ENCODE data around the gene MPPE1.
A peak's percentile ranks its signal among the peaks of the same experiment; 100 is the strongest.

MPPE1 gene

DNA sequence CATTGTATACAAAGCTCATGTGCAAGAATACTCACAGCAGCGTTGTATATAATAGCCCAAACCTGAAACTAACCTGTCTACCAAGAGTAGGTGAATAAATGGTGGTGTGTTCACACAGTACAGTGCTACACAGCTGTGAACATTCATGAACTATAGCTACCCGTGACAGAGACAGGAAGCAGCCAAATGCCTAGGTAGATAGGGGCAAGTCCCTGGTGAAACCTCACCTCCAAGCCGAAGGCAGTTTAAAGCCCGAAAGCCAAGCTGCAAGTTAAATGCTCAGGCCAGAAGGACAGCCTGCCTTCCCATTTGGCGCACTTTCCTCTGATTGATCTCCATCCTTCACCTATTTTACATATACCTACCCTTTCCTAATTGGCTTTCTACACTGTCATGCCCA is 36.7 kb upstream of the MPPE1 start:
- TF ChIP-seq, protein P1, sequence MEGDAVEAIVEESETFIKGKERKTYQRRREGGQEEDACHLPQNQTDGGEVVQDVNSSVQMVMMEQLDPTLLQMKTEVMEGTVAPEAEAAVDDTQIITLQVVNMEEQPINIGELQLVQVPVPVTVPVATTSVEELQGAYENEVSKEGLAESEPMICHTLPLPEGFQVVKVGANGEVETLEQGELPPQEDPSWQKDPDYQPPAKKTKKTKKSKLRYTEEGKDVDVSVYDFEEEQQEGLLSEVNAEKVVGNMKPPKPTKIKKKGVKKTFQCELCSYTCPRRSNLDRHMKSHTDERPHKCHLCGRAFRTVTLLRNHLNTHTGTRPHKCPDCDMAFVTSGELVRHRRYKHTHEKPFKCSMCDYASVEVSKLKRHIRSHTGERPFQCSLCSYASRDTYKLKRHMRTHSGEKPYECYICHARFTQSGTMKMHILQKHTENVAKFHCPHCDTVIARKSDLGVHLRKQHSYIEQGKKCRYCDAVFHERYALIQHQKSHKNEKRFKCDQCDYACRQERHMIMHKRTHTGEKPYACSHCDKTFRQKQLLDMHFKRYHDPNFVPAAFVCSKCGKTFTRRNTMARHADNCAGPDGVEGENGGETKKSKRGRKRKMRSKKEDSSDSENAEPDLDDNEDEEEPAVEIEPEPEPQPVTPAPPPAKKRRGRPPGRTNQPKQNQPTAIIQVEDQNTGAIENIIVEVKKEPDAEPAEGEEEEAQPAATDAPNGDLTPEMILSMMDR (IDR thresholded peaks at IDR 0.05; ENCODE audit: insufficient read depth, low read length, poor library complexity, severe bottlenecking) = no peak
- no peak for DNase-seq (ENCODE audit: extremely low read depth, insufficient read length)
- no peak overlapping the region for H3K4me3 ChIP-seq (replicated peaks; ENCODE audit: low read depth, low read length)
- H3K36me3 ChIP-seq (ENCODE audit: control insufficient read depth, insufficient read depth, low read length) = no peaks in the 10 kb centered on the region
- no peaks in the 10 kb centered on the region for H3K27me3 ChIP-seq (replicated peaks; ENCODE audit: control insufficient read depth, insufficient read depth, low read length)

- H3K36me3 ChIP-seq (ENCODE audit: control insufficient read depth, insufficient read depth, low read length) = no peaks in the 10 kb centered on the region
- H3K27me3 ChIP-seq (replicated peaks; ENCODE audit: control insufficient read depth, insufficient read depth, low read length) = no peaks in the 10 kb centered on the region
- TF ChIP-seq, protein P1 (IDR thresholded peaks at IDR 0.05; ENCODE audit: insufficient read depth, low read length, poor library complexity, severe bottlenecking) = no peak
- H3K4me3 ChIP-seq (replicated peaks; ENCODE audit: low read depth, low read length) = no peak overlapping the region
- no peak for DNase-seq (ENCODE audit: extremely low read depth, insufficient read length)
These were observed 36.1 kb upstream of the MPPE1 start for GRCh38 chr18:11944252-11944651.

- no peak for DNase-seq (ENCODE audit: extremely low read depth, insufficient read length)
- no peaks in the 10 kb centered on the region for H3K36me3 ChIP-seq (ENCODE audit: control insufficient read depth, insufficient read depth, low read length)
- TF ChIP-seq, protein P1 (IDR thresholded peaks at IDR 0.05; ENCODE audit: insufficient read depth, low read length, poor library complexity, severe bottlenecking) = no peak
- no peak overlapping the region for H3K4me3 ChIP-seq (replicated peaks; ENCODE audit: low read depth, low read length)
- no peaks in the 10 kb centered on the region for H3K27me3 ChIP-seq (replicated peaks; ENCODE audit: control insufficient read depth, insufficient read depth, low read length)
These were observed 35.4 kb upstream of the MPPE1 start for GRCh38 chr18:11943551-11943950.

GRCh38 chr18:11940956-11941355 is 32.8 kb upstream of the MPPE1 start:
- H3K4me3 ChIP-seq (replicated peaks; ENCODE audit: low read depth, low read length) = no peak overlapping the region
- no peak for DNase-seq (ENCODE audit: extremely low read depth, insufficient read length)
- TF ChIP-seq, protein P1 (IDR thresholded peaks at IDR 0.05; ENCODE audit: insufficient read depth, low read length, poor library complexity, severe bottlenecking) = no peak
- no peaks in the 10 kb centered on the region for H3K36me3 ChIP-seq (ENCODE audit: control insufficient read depth, insufficient read depth, low read length)
- no peaks in the 10 kb centered on the region for H3K27me3 ChIP-seq (replicated peaks; ENCODE audit: control insufficient read depth, insufficient read depth, low read length)

DNA sequence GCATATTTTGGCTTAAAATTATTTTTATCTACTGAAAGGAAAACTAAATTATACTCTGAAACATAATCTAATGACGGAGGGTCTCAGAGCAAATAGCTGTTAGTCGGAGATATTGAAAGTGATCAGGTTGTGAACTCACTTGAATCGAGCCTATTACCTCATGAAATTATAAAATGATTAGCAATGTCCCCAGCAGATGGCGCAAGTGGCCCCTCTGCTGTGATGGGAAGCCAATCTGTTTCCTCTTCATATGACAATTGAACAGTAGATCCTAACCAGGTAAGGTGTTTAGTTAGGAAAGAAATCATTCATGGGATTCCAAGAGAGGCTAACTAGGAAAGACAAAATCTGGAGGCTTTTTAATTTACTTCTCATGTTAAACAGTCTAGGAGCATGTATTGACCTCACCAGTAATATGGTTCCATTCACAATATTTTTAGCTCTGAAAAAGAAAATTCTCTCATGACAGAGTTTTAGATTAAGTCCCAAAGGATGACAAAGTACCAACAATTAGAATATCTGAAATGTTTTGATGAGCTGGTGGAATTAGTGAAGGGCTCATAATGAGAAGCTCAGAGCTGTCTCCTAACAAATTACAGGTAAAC is 29.9 kb upstream of the MPPE1 start:
- TF ChIP-seq, protein P1 (IDR thresholded peaks at IDR 0.05; ENCODE audit: insufficient read depth, low read length, poor library complexity, severe bottlenecking) = peak; percentile 71
- Histone ChIP-seq H3K27me3 (replicated peaks; ENCODE audit: control insufficient read depth, insufficient read depth, low read length) (no peaks in the 10 kb centered on the region), H3K36me3 (ENCODE audit: control insufficient read depth, insufficient read depth, low read length) (no peaks in the 10 kb centered on the region), H3K4me3 (replicated peaks; ENCODE audit: low read depth, low read length) (no peak overlapping the region)
- DNase-seq (ENCODE audit: extremely low read depth, insufficient read length) = peak; percentile 26

- TF ChIP-seq, protein P1 (IDR thresholded peaks at IDR 0.05; ENCODE audit: insufficient read depth, low read length, poor library complexity, severe bottlenecking) = no peak
These were observed 24.3 kb upstream of the MPPE1 start for GRCh38 chr18:11932393-11932792.

More at GRCh38 chr18:11932393-11932792, 24.3 kb upstream of the MPPE1 start:
- Histone ChIP-seq H3K4me3 (replicated peaks; ENCODE audit: low read depth, low read length) (no peak overlapping the region), H3K36me3 (ENCODE audit: control insufficient read depth, insufficient read depth, low read length) (no peaks in the 10 kb centered on the region), H3K27me3 (replicated peaks; ENCODE audit: control insufficient read depth, insufficient read depth, low read length) (no peaks in the 10 kb centered on the region; the same call in 1 of the 2 replicates)
- DNase-seq (ENCODE audit: extremely low read depth, insufficient read length) = no peak
